Measurements from ENCODE around the gene POLR2M.

The POLR2M gene

GRCh38 chr15:57676585-57676984 is 29.9 kb upstream of the POLR2M start:
- Histone ChIP-seq H3K27ac (ENCODE audit: low read length) (no peak overlapping the region), H3K4me3 (ENCODE audit: low read depth in 1 of 2, low read length in 2 of 2) (no peak overlapping the region), H3K9me3 (ENCODE audit: control insufficient read depth in 1 of 2, low read length in 2 of 2) (no peaks in the 10 kb centered on the region), H3K4me1 (ENCODE audit: control insufficient read depth in 1 of 2, insufficient read depth in 2 of 2, low read length in 2 of 2) (no peaks in the 10 kb centered on the region), H3K27me3 (ENCODE audit: low read depth, low read length) (no peaks in the 10 kb centered on the region), H3K36me3 (ENCODE audit: control insufficient read depth in 1 of 2, insufficient read depth in 2 of 2, low read length in 2 of 2) (no peaks in the 10 kb centered on the region)

DNA sequence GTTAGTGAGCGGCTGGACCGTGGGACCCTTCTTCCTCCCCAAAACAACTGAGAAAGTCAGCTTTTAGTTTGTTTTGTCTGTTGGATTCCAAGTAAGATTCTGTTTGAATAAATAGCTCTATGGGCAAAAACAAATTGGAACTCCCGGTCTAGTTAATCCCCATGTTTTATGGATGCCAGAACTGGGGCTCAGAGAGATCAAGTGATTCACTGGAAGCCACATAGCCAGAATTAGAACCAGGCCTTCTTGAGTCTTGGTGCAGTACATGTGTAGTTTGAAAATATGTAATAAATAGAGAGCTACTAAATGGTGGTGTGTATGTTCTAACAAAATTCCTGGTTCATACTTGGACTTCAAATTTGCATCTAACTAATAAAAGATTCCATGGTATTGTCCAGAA is 29.3 kb upstream of the POLR2M start:
- no peak overlapping the region for H3K27ac ChIP-seq (ENCODE audit: low read length)
- no peaks in the 10 kb centered on the region for H3K9me3 ChIP-seq (ENCODE audit: control insufficient read depth in 1 of 2, low read length in 2 of 2)
- H3K4me3 ChIP-seq (ENCODE audit: low read depth in 1 of 2, low read length in 2 of 2) = no peak overlapping the region
- no peaks in the 10 kb centered on the region for H3K36me3 ChIP-seq (ENCODE audit: control insufficient read depth in 1 of 2, insufficient read depth in 2 of 2, low read length in 2 of 2)
- H3K4me1 ChIP-seq (ENCODE audit: control insufficient read depth in 1 of 2, insufficient read depth in 2 of 2, low read length in 2 of 2) = no peaks in the 10 kb centered on the region
- no peaks in the 10 kb centered on the region for H3K27me3 ChIP-seq (ENCODE audit: low read depth, low read length)

GRCh38 chr15:57680021-57680420 is 26.5 kb upstream of the POLR2M start:
- Histone ChIP-seq H3K27ac (ENCODE audit: low read length) (no peak overlapping the region), H3K36me3 (ENCODE audit: control insufficient read depth in 1 of 2, insufficient read depth in 2 of 2, low read length in 2 of 2) (no peaks in the 10 kb centered on the region), H3K27me3 (ENCODE audit: low read depth, low read length) (no peaks in the 10 kb centered on the region), H3K4me3 (ENCODE audit: low read depth in 1 of 2, low read length in 2 of 2) (no peak overlapping the region), H3K4me1 (ENCODE audit: control insufficient read depth in 1 of 2, insufficient read depth in 2 of 2, low read length in 2 of 2) (no peaks in the 10 kb centered on the region), H3K9me3 (ENCODE audit: control insufficient read depth in 1 of 2, low read length in 2 of 2) (no peaks in the 10 kb centered on the region)

- Histone ChIP-seq H3K9me3 (ENCODE audit: control insufficient read depth in 1 of 2, low read length in 2 of 2) (no peaks in the 10 kb centered on the region), H3K4me3 (ENCODE audit: low read depth in 1 of 2, low read length in 2 of 2) (no peak overlapping the region), H3K4me1 (ENCODE audit: control insufficient read depth in 1 of 2, insufficient read depth in 2 of 2, low read length in 2 of 2) (no peaks in the 10 kb centered on the region), H3K27me3 (ENCODE audit: low read depth, low read length) (no peaks in the 10 kb centered on the region), H3K36me3 (ENCODE audit: control insufficient read depth in 1 of 2, insufficient read depth in 2 of 2, low read length in 2 of 2) (no peaks in the 10 kb centered on the region), H3K27ac (ENCODE audit: low read length) (no peak overlapping the region)
Observed at GRCh38 chr15:57681011-57681410, 25.5 kb upstream of the POLR2M start.

DNA sequence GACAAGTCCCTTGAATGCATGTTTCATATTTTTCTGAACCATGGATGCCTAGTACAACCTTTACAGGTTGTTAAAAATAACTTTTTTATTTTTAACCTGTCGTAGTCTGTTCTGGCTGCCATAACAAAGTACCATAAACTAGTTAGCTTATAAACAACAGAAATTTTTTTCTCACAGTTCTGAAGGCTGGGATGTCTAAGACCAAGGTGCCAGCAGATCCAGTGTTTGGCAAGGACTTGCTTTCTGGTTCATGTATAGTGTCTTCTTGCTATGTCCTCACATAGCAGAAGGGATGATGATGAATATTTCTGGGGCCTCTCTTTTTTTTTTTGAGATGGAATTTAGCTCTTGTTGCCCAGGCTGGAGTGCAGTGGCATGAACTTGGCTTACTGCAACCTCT is 23.0 kb upstream of the POLR2M start:
- Histone ChIP-seq H3K9me3 (ENCODE audit: control insufficient read depth in 1 of 2, low read length in 2 of 2) (no peaks in the 10 kb centered on the region), H3K4me3 (ENCODE audit: low read depth in 1 of 2, low read length in 2 of 2) (no peak overlapping the region), H3K4me1 (ENCODE audit: control insufficient read depth in 1 of 2, insufficient read depth in 2 of 2, low read length in 2 of 2) (no peaks in the 10 kb centered on the region), H3K27ac (ENCODE audit: low read length) (no peak overlapping the region), H3K27me3 (ENCODE audit: low read depth, low read length) (no peaks in the 10 kb centered on the region), H3K36me3 (ENCODE audit: control insufficient read depth in 1 of 2, insufficient read depth in 2 of 2, low read length in 2 of 2) (no peaks in the 10 kb centered on the region)

DNA sequence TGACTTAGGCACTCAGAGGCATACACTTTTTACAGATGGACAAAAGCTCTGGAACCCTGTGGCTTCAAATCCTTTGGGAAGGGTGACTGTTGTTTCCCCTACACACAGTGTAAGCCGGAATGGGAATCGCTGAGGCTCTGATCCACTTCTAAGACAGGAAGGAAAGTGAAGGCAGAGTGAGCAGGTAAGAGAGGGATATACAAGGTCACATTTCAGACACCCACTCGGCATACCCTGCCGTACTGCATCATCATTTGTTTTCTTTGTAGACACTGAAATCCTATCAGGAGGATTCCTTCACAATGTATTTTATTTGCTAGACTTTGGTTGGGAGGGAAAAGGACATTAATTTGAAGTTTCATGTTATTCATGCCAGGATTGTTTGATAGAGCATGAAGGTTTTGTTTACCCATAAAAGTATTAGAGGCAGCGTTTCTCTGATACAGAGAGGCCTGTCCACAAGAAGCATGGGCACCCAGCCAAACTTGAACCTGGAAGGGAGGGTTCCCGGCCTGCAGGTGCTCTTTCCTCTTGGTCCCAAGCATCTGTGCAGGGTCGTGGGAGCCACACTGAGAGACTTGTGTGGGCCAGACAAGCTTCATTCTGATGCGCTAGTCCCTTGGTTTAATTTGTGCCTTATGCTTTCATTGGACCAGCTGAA is 21.9 kb upstream of the POLR2M start:
- Histone ChIP-seq H3K9me3 (ENCODE audit: control insufficient read depth in 1 of 2, low read length in 2 of 2) (no peaks in the 10 kb centered on the region), H3K27me3 (ENCODE audit: low read depth, low read length) (no peaks in the 10 kb centered on the region), H3K36me3 (ENCODE audit: control insufficient read depth in 1 of 2, insufficient read depth in 2 of 2, low read length in 2 of 2) (no peaks in the 10 kb centered on the region), H3K27ac (ENCODE audit: low read length) (no peak overlapping the region), H3K4me3 (ENCODE audit: low read depth in 1 of 2, low read length in 2 of 2) (no peak overlapping the region), H3K4me1 (ENCODE audit: control insufficient read depth in 1 of 2, insufficient read depth in 2 of 2, low read length in 2 of 2) (no peaks in the 10 kb centered on the region)

GRCh38 chr15:57685306-57686095 is 21.0 kb upstream of the POLR2M start:
- no peak overlapping the region for H3K27ac ChIP-seq (ENCODE audit: low read length)
- no peak overlapping the region for H3K4me3 ChIP-seq (ENCODE audit: low read depth in 1 of 2, low read length in 2 of 2)
- no peaks in the 10 kb centered on the region for H3K9me3 ChIP-seq (ENCODE audit: control insufficient read depth in 1 of 2, low read length in 2 of 2)
- no peaks in the 10 kb centered on the region for H3K27me3 ChIP-seq (ENCODE audit: low read depth, low read length)
- H3K36me3 ChIP-seq (ENCODE audit: control insufficient read depth in 1 of 2, insufficient read depth in 2 of 2, low read length in 2 of 2) = no peaks in the 10 kb centered on the region
- no peaks in the 10 kb centered on the region for H3K4me1 ChIP-seq (ENCODE audit: control insufficient read depth in 1 of 2, insufficient read depth in 2 of 2, low read length in 2 of 2)

- Histone ChIP-seq H3K27ac (ENCODE audit: low read length) (no peak overlapping the region), H3K4me3 (ENCODE audit: low read depth in 1 of 2, low read length in 2 of 2) (no peak overlapping the region), H3K27me3 (ENCODE audit: low read depth, low read length) (no peaks in the 10 kb centered on the region), H3K9me3 (ENCODE audit: control insufficient read depth in 1 of 2, low read length in 2 of 2) (no peaks in the 10 kb centered on the region), H3K36me3 (ENCODE audit: control insufficient read depth in 1 of 2, insufficient read depth in 2 of 2, low read length in 2 of 2) (no peaks in the 10 kb centered on the region), H3K4me1 (ENCODE audit: control insufficient read depth in 1 of 2, insufficient read depth in 2 of 2, low read length in 2 of 2) (no peaks in the 10 kb centered on the region)
Observed at GRCh38 chr15:57686657-57687056, 19.9 kb upstream of the POLR2M start.

- no peak overlapping the region for H3K4me3 ChIP-seq (ENCODE audit: low read depth in 1 of 2, low read length in 2 of 2)
- H3K27ac ChIP-seq (ENCODE audit: low read length) = no peak overlapping the region
- no peaks in the 10 kb centered on the region for H3K9me3 ChIP-seq (ENCODE audit: control insufficient read depth in 1 of 2, low read length in 2 of 2)
- H3K27me3 ChIP-seq (ENCODE audit: low read depth, low read length) = no peaks in the 10 kb centered on the region
- H3K36me3 ChIP-seq (ENCODE audit: control insufficient read depth in 1 of 2, insufficient read depth in 2 of 2, low read length in 2 of 2) = no peaks in the 10 kb centered on the region
- no peaks in the 10 kb centered on the region for H3K4me1 ChIP-seq (ENCODE audit: control insufficient read depth in 1 of 2, insufficient read depth in 2 of 2, low read length in 2 of 2)
Observed at GRCh38 chr15:57690341-57690966, 16.1 kb upstream of the POLR2M start.

GRCh38 chr15:57691082-57691481 is 15.4 kb upstream of the POLR2M start:
- Histone ChIP-seq H3K27me3 (ENCODE audit: low read depth, low read length) (no peaks in the 10 kb centered on the region), H3K4me3 (ENCODE audit: low read depth in 1 of 2, low read length in 2 of 2) (no peak overlapping the region), H3K27ac (ENCODE audit: low read length) (no peak overlapping the region), H3K9me3 (ENCODE audit: control insufficient read depth in 1 of 2, low read length in 2 of 2) (no peaks in the 10 kb centered on the region), H3K4me1 (ENCODE audit: control insufficient read depth in 1 of 2, insufficient read depth in 2 of 2, low read length in 2 of 2) (no peaks in the 10 kb centered on the region), H3K36me3 (ENCODE audit: control insufficient read depth in 1 of 2, insufficient read depth in 2 of 2, low read length in 2 of 2) (no peaks in the 10 kb centered on the region)

GRCh38 chr15:57692709-57693108 is 13.8 kb upstream of the POLR2M start:
- no peak overlapping the region for H3K4me3 ChIP-seq (ENCODE audit: low read depth in 1 of 2, low read length in 2 of 2)
- H3K36me3 ChIP-seq (ENCODE audit: control insufficient read depth in 1 of 2, insufficient read depth in 2 of 2, low read length in 2 of 2) = no peaks in the 10 kb centered on the region
- no peak overlapping the region for H3K27ac ChIP-seq (ENCODE audit: low read length)
- H3K9me3 ChIP-seq (ENCODE audit: control insufficient read depth in 1 of 2, low read length in 2 of 2) = no peaks in the 10 kb centered on the region
- H3K27me3 ChIP-seq (ENCODE audit: low read depth, low read length) = no peaks in the 10 kb centered on the region
- no peaks in the 10 kb centered on the region for H3K4me1 ChIP-seq (ENCODE audit: control insufficient read depth in 1 of 2, insufficient read depth in 2 of 2, low read length in 2 of 2)
